Caki2 (cell line): Measurements from ENCODE around the gene BIRC7. TPM values are rescaled to one million over a fixed set of nuclear protein-coding genes. Genes with fewer than 3 reads are reported as not detected.

ENCODE experiments used
- DNase-seq: peaks from one replicate; pipeline ENCODE4 v3.0.0-alpha.2; 2015; ENCODE audit warnings: low read depth
- in situ Hi-C: cut with HindIII; loops from 2 replicates; pipeline ENCODE4 v1.10.0; 2016; ENCODE audit warnings: low sequenced_read_pairs, low pct_unique_long_range_greater_than_20kb, mixed read lengths
- total RNA-seq: library from RNA; depleted of rRNA; stranded (reverse); fragments of >200 nt; shearing (Covaris generic); gene quantifications from 2 replicates; pipeline ENCODE4 v1.2.3, GENCODE V29; 2014; ENCODE audit warnings: low replicate concordance

BIRC7 gene
- total RNA-seq, 1 experiment from 2014 or later: not detected

DNA sequence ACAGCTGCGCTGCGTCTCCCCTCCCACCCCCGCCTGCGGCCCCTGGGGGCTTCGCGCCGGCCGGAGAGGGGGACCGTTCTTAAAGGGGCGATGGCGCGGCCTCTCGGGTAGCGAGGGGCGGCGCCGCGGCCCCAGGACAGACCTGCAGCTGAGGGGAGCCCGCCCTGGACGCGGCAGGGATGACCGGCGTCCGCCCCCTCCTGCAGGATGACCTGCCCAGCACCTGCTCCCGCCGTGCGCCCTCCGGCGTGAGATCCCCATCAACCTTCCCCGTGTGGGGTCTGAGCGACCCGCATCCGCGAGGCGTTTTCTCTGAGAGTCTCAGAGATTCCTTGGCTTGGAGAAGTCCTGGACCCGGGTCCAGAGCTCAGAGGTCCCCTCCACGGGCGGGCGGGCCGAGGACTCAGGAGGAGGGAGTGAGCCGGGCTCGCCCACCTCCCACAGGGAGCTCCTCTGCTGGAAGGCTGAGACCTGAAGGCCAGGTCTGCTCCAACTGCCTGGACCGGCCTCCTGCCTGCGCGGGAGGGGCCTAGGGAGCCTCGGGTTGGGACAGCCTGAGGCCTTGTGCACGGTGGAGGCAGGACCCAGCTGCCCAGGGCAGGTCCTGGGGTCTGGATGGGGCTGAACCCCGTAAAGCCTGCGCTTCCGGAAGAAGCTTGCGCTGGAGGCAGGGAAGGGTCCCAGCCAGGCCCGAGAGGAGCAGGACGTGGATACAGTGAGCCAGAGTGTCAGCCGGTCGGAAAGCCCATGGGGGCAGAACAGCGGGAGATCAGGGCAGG lies 19.1 kb downstream of the BIRC7 start:
- in situ Hi-C loops: no loop called here
- no peak for DNase-seq

DNA sequence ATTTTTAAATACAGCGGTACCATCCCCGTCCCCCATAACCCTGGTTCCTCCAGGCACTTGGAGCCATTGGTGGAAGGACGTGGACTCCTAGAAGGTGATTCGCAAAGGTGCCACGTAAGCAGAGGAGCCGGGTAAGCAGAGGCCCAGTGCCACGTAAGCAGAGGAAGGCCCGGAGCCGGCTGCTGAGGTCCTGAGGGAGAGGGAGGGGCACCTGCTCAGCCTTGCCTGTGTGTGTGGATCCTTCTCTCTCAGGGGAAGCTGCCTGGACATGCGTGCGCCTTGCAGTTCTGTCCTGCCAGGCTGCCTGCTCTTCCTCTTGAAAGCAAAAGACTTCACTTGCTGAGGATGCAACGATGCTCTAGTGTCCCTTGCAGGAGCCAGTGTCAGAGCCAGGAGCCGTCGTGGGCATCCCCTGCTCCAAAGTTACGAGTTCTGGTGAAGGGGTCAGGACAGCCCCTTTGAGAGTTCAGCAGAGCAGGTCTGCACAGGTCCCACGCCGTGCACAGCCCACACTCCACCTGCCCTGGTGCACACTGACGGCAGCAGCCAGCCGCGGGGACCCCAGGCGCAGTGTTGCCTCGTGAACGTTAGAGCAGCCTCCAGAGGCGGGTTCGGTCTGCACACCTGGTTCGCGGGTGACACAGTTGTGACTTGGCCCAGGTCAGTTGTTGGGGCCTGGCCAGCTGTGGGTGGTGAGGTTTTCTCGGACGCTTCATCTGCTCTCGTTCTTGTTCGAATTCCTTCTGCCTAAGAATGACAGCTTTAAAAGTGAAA lies 20.4 kb downstream of the BIRC7 start:
- DNase-seq: no peak
- in situ Hi-C loops: no loop called here

DNA sequence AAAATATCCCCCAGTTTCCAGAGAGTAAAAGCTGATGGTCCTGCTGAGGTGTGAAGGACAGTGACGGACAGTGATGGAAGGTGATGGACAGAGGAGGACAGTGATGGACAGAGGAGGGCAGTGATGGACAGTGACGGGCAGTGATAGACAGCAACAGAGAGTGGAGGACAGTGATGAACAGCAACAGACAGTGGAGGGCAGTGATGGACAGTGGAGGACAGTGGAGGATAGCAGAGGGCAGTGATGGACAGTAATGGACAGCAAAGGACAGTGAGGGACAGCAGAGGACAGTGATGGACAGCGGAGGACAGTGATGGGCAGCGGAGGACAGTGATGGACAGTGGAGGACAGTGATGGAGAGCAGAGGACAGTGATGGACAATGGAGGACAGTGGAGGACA lies 21.2 kb downstream of the BIRC7 start:
- DNase-seq: no peak
- in situ Hi-C loops: no loop called here

DNA sequence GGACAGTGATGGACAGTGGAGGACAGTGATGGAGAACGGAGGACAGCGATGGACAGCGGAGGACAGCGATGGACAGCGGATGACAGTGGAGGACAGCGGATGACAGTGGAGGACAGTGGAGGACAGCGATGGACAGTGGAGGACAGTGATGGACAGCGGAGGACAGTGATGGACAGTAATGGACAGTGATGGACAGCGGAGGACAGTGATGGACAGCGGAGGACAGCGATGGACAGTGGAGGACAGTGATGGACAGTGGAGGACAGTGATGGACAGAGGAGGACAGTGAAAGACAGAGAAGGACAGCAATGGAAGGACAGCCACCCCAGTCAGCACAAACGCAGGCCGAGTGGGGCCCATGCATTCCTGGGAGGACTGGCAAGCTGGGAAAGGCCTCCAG lies 21.9 kb downstream of the BIRC7 start:
- in situ Hi-C loops: no loop called here
- DNase-seq: no peak

DNA sequence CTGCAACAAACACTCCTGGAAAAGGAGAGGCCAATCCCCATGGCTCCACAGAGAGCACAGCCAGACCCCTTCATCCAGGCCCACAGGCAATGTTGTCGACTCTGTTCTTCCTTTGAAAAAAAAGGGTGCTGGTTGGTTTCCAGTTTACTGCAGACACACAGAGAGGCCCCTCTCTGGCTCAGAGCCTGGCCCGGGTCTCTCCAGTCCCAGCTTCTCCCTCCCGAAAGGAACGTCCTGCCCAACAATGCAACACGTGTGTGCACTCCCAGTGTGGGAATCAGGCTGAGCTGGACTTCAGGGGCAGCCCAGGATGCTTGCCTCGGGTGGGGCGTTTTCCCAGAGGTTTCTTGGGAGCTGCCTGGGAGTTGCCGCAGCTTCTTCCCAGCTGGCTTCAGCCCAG lies 23.1 kb downstream of the BIRC7 start:
- DNase-seq: no peak
- in situ Hi-C loops: no loop called here

DNA sequence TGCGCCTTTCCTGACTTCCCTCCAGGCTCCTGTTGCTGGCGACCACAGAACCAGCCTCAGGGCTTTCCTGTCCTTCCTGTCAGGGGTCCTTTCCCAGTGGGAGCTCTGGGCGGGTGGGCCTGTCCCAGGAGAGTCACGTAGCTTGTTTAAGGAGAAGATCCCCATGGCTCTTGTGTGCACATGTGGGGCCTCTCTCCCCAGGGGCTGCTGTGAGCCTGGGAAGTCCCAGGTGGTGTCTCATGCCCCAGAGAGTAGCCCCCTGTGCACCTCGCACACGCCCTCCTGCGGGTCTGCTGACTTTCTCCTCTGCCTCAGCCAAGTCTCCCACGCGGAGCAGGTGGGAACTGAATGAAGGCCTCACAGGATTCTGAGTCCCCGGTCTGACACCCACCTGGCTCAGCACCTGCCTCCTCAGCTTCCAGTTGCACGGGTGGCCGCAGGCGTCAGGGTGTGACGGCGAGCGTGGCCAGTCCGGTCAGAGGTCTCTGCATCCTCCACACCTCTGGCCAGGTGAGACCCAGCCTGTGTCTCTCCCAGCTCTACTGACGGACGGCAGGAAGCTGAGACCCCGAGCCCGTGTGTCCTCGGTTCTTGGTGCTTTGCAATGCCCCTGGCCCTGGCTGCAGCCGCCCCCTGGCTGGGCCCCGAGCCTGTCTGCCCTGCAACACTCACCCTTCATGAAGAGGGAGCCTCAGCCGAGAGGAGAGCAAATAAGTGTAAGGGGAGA lies 24.2 kb downstream of the BIRC7 start:
- DNase-seq: no peak
- in situ Hi-C loops: no loop called here

DNA sequence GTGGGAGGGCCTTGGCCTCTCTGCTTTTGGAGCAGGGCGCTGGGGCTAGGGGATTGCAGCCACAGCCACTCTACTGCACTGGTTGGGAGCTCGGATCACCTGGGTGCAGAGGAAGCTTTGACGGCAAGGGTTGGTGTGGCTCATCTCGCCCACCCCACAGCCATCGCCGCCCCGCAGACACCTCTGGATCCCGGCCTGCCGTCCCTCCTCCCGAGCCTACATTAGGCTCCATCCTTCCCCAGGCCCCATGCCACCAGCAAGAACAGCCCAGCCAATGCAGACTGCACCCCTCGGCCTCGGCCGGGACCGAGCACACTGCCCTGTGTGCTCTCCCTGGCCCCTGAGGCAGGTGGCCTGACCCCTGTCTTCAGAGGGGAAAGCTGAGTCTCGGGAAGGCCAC lies 24.8 kb downstream of the BIRC7 start:
- in situ Hi-C loops: no loop called here
- DNase-seq: no peak

DNA sequence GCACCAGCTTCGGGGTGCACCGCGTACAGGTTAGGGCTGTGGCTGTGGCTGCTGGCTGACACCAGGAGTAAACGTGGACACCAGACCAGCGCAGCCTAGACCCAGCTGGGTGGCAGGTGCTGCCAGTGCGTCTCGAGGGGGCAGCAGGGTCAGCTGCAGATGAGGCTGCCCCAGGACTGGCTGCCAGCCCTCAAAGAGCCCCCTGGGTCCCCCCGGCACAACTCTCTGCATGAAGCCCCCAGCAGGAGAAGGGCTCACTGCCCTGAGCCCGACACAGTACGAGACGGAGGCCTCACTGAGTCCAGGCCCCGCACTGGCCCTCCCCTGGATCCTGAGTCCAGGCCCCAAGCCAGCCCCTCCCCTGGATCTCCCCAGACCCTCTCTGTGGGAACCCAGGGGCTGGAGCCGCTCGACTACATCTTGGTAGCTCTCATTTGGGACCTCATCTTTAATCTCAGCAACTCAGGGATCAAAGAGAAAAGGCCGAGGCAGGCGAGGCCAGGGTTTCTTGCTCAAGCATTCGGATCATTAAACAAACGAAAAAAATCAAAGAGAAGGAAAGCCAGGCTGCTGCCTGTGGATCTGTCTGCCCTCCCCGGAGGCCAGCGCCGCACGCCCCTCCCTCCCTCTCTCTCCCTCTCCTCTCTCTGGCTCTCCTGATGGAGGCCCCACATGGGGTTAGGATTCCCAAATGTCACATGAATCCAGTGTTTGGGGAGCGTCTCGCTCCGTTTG lies 25.5 kb downstream of the BIRC7 start:
- in situ Hi-C loops: no loop called here
- DNase-seq: no peak

DNA sequence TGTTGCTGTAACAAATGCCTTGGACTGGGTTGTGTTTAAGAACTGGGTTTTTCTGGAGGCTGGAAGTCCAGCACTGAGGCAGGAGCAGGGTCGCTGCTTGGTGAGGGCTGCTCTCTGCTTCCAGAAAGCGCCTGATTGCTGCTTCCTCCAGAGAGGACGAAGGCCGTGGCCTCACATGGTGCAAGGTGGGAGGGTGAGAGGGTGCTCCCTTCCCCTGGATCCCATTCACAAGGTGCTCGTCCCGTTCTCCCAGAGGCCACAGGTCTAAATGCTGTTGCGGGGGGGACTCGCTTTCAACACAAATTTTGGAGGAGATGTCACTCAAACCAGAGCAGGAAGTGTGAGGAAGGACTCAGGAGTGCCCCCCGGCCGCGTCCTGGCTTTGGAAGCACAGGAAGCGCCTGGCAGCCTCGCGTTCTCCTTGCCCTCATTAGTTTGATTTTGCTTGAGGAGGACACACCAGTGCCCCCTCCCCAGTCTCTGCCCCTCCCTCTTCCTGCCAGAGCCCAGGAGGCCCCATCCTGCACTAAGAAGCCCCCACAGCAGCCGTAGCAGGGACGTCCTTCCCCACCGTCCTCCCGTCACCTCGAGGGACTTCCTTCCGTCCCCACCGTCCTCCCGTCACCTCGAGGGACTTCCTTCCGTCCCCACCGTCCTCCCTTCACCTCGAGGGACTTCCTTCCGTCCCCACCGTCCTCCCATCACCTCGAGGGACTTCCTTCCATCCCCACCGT lies 26.3 kb downstream of the BIRC7 start:
- in situ Hi-C loops: no loop called here

DNA sequence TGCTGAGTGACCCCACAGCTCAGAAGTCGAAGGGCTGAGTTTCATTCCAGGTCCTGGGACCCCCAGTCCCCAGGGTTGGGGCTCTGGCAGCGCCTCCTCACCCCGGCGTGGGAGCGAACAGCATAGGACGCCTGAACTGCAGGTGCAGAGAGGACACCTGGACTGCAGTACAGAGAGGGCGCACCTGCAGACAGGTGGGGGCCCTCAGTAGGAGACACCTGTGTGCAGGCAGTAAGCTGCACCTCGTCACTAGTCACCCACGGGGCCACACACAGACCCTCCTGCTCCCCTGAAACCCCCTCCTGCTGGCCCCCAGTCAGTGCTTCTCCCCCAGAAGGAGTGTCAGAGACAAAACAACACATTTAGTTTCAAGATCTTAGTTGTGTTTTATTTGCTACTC lies 27.1 kb downstream of the BIRC7 start:
- in situ Hi-C loops: no loop called here
- DNase-seq: no peak

More for the DNA sequence above, 26.3 kb downstream of the BIRC7 start:
- no peak for DNase-seq

DNA sequence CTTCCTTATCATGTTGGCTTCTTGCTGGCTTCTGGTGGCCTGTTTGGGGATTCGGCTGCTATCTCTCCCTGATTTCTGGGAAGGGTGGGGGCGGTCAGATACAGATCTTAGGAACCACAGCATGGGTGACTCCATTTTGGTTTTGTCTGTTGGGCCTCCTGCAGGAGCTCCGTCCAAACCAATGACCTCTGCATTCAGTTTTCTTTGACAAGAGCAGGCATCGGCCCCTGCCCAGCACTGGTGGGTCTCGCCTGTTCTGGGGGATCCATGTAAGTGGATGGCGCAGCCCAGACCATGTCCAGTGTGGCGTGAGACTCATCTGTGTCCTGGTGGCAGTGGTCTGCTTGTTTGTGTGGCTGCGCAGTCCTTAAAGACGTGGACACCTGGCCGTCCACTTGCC lies 28.3 kb downstream of the BIRC7 start:
- no peak for DNase-seq
- in situ Hi-C loops: no loop called here

DNA sequence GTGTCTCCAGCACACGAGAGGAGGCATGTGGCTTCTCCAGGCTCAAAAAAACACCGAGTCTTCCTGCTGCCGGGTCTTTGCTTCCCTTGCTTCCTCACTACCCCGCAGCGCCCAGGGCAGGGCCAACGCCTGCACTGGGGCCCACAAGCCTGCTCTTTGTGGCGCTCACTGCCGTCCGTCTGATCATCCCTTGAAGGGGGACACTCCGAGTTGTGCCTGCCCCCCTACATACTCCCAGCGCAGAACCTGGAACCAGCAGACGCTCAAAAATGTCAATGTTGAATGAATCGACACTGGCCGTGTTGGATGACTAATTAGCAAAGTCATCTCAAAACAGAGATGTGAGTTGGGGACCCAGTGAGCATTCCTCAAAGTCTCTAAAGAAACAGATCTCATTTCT lies 28.8 kb downstream of the BIRC7 start:
- DNase-seq: no peak
- in situ Hi-C loops: no loop called here

DNA sequence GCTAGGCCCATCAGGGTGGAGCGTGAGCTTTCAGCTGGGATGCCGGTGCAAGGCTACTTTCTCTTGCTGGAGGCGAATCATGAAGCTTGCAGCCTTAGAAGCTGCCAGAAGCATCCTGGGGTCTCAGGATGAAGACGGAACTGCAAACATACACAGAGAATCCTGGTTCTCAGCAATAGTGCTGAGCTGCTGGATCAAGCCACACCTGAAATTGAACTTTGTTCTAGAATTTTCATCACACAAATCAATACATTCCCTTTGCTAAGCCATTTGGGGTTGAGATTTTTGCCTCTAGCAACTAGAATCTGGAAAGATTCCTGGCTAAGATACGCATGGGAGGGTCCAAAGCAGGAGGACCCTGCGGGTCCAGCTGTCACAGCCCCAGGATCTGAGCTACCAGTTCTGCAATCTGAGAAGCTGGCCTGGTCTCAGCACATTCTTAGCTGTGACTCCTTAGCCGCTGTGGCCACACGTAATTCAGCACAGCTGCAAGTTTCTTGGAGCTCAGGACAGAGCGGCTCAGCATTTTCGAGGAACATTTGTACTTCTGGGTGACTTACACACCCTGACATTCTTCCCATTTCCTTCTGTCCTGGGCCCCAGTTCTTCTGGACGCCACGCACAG lies 30.3 kb downstream of the BIRC7 start:
- in situ Hi-C loops: no loop called here
- DNase-seq: no peak

DNA sequence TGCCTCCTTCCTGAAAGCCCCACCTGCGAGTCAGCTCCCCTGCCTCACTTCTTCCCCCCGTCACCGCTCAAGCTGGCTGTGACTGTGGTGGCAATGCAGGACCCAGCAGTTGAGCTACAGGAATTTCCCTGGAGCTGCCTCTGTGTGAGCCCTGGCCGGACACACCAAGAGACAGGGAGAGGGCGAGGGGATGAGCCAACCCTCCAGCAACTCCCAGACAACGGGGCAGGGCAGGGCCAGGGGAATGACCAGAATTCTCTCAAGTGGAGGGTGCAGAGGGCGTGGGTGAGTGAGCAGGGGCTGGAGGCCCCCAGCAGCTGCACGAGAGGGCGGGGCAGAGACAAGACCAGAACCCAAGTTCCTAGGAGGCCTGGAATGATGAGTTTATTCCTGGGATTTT lies 32.0 kb downstream of the BIRC7 start:
- in situ Hi-C loops: no loop called here
- DNase-seq: no peak

DNA sequence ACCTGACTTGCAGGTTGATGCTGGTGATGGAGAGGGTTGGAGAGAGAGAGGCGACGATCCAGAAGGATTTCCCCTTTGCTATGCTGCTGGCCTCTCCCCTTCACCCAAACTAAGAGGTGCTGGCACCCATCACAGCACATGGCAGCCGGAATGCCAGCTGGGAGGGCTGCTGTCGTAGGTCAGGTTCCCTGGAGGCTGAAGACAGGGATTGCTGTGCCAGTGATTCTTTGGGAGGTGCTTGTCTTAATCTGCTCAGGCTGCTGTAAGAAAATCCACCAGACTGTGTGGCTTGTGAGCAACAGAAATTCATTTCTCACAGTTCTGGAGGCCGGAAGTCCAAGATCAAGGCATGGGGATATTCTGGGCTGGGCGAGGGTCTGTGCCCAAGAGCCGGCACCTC lies 32.6 kb downstream of the BIRC7 start:
- no peak for DNase-seq
- in situ Hi-C loops: no loop called here

DNA sequence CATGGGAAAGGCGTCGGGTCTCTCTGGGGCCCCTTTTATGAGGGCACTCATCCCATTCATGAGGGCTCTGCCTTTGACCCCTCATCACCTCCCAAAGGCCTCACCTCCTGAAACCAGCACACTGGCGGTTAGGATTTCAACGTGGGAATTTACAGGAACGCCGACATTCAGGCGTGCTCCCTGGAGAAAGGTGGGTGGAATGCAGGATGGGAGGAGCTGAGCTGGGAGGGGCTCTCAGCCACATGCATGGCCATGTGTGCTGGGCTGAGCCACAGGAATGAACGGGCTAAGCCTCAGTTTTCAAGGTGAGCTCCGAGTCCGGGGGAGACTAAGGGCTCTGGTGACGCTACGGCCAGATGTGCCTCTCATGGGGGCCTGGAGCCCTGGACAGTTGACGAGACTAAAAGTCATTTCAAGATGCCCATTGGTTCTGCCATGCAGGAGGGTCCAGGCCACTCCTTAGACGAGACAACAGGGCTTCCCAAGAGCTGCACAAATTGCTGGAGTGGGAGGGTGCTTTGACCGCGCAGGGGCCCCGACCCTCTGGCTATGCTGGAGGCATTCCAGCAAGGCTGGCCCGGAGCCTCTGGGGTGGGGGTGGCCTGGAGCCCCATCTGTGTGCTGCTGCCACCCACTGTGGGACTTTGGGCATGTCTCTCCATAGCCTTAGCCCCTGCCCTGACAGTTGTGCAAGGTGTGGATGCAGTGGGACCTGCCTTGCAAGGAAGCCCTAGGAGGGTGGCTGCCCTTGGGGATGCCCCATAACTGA lies 33.1 kb downstream of the BIRC7 start:
- no peak for DNase-seq
- in situ Hi-C loops: no loop called here

DNA sequence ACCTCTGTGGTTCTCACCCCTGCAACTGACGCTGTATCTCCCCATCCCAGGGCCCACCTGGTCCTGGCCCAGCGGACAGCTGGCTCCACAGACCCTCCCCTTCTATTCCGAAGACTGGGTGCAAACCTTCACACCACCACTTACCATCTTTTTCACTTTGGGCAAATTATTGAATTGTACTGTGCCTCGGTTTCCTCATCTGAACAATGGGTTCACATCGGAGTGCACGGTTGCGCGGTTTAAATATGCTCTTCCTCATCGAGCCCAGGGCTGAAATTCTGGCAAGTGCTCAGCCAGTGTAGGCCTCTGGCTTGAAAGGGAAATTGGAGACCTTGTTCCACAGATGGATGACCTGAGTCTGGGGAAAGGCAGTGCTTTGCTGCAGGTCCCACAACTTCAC lies 34.0 kb downstream of the BIRC7 start:
- in situ Hi-C loops: no loop called here
- no peak for DNase-seq
